GM12878 (cell line): ENCODE data around the gene CALN1. TPM values are rescaled to one million over a fixed set of nuclear protein-coding genes. Genes with fewer than 3 reads are reported as not detected.

Experiments
- ATAC-seq: fragments of 200-7000 bp; cut with Tn5 transposase; 3 replicates; pipeline ENCODE4 v1.9.1; 2020; ENCODE audit warnings: mild to moderate bottlenecking, moderate library complexity
- BruUV-seq: library from RNA; stranded (reverse); fragments of 400-500 nt; replicated peaks from 2 replicates; lab custom pipeline; 2021; lab: Mats Ljungman, UMichigan
- CTCF ChIA-PET: fragments of 300-600 bp; sonication (Branson Sonifier 250); formaldehyde crosslinking; extraction: SDS; loops from one replicate; lab custom pipeline; 2021; ENCODE audit warnings: inconsistent platforms; lab: Yijun Ruan, JAX
- POLR2A ChIA-PET: fragments of 350-600 bp; formaldehyde crosslinking; extraction: SDS; loops from one replicate; lab custom pipeline; 2021; ENCODE audit warnings: inconsistent platforms; lab: Charles Lee
- RAD21 ChIA-PET: fragments of 300-600 bp; sonication (Branson Sonifier 250); formaldehyde crosslinking; loops from one replicate; lab custom pipeline; 2023; ENCODE audit warnings: antibody characterized with exemption; ENCODE audit not compliant: unreplicated experiment; lab: Charles Lee
- SMC1A ChIA-PET: fragments of 300-600 bp; sonication (Branson Sonifier 250); formaldehyde crosslinking; loops from one replicate; lab custom pipeline; 2023; ENCODE audit not compliant: unreplicated experiment, uncharacterized antibody; lab: Charles Lee
- DNase-seq: peaks from one replicate; pipeline ENCODE4 v3.0.0-alpha.2; 2011; ENCODE audit warnings: low read depth, low spot score
- FAIRE-seq: peaks from 3 replicates; lab custom pipeline; 2011; peaks lifted over from hg19 to GRCh38; lab: Jason Lieb, UNC
- H2AFZ ChIP-seq: 2 replicates; pipeline ENCODE4 v1.6.0; 2011; ENCODE audit warnings: low read depth, low read length, control low read depth; ENCODE audit not compliant: control insufficient read depth
- H3K27ac ChIP-seq: 2 replicates; pipeline ENCODE4 v1.5.1; 2011; ENCODE audit warnings: control low read depth; ENCODE audit not compliant: control insufficient read depth, insufficient read depth
- H3K27me3 ChIP-seq, 2 experiments: replicated peaks in 1 of 2; 2 replicates each; pipeline versions ENCODE4 v1.6.0 to v1.6.1; 2011; ENCODE audit warnings: low read length in 1 of 2; ENCODE audit not compliant: control insufficient read depth in 2 of 2, insufficient read depth in 2 of 2
- H3K36me3 ChIP-seq, 2 experiments: 2 replicates each; pipeline ENCODE4 v1.5.1; 2011; ENCODE audit warnings: low read length in 1 of 2; ENCODE audit not compliant: control insufficient read depth in 2 of 2, insufficient read depth in 2 of 2
- H3K4me1 ChIP-seq: 2 replicates; pipeline ENCODE4 v1.6.1; 2011; ENCODE audit warnings: mild to moderate bottlenecking, low read length, moderate library complexity, mixed read lengths; ENCODE audit not compliant: control insufficient read depth, insufficient read depth
- H3K4me2 ChIP-seq: 2 replicates; pipeline ENCODE4 v1.6.0; 2011; ENCODE audit warnings: control low read depth; ENCODE audit not compliant: control insufficient read depth, insufficient read depth
- H3K4me3 ChIP-seq: fragments of 200-600 bp; sonication (generic); 2 replicates; pipeline ENCODE4 v1.5.1; 2016
- H3K79me2 ChIP-seq: 2 replicates; pipeline ENCODE4 v1.6.0; 2011; ENCODE audit warnings: low read length; ENCODE audit not compliant: control insufficient read depth, insufficient read depth
- H3K9ac ChIP-seq: 2 replicates; pipeline ENCODE4 v1.8.0; 2011; ENCODE audit warnings: low read length, control low read depth, mixed read lengths; ENCODE audit not compliant: control insufficient read depth, insufficient read depth
- H3K9me3 ChIP-seq: replicated peaks from 3 replicates; pipeline ENCODE4 v1.5.1; 2011; ENCODE audit warnings: mild to moderate bottlenecking, low read length; ENCODE audit not compliant: control insufficient read depth, insufficient read depth
- H4K20me1 ChIP-seq: 2 replicates; pipeline ENCODE4 v1.6.0; 2011; ENCODE audit not compliant: control insufficient read depth, insufficient read depth
- ASH2L ChIP-seq: fragments of 300-600, 200-600 bp; sonication (generic); IDR thresholded peaks from 2 replicates; pipeline ENCODE4 v1.6.1; 2017; ENCODE audit warnings: low read depth, mild to moderate bottlenecking, borderline replicate concordance
- BHLHE40 ChIP-seq, 2 experiments: fragments of 450-650 bp in 1 of 2; IDR thresholded peaks; 2 replicates each; pipeline ENCODE4 v1.6.1; 2011 to 2017; ENCODE audit warnings: low read depth in 2 of 2, borderline replicate concordance in 1 of 2, improper control_type of control experiment in 1 of 2, low read length in 1 of 2, mild to moderate bottlenecking in 1 of 2
- IKZF2 ChIP-seq, 2 experiments: fragments of 450-650 bp; IDR thresholded peaks; 2 replicates each; pipeline ENCODE4 v1.6.1; 2017; ENCODE audit warnings: mild to moderate bottlenecking in 2 of 2, moderate library complexity in 2 of 2
- KLF5 ChIP-seq: fragments of 450-650 bp; IDR thresholded peaks from 2 replicates; pipeline ENCODE4 v1.6.1; 2014; ENCODE audit warnings: mild to moderate bottlenecking; ENCODE audit not compliant: partially characterized antibody
- LARP7 ChIP-seq: fragments of 450-650 bp; IDR thresholded peaks from 2 replicates; pipeline ENCODE4 v1.6.1; 2017; ENCODE audit warnings: mild to moderate bottlenecking
- MTA3 ChIP-seq: IDR thresholded peaks from 2 replicates; pipeline ENCODE4 v1.6.1; 2012; ENCODE audit warnings: low read length, inconsistent platforms, borderline replicate concordance
- NFXL1 ChIP-seq: fragments of 450-650 bp; IDR thresholded peaks from 2 replicates; pipeline ENCODE4 v1.6.1; 2017; ENCODE audit warnings: antibody characterized with exemption, mild to moderate bottlenecking, borderline replicate concordance
- NFYA ChIP-seq: IDR thresholded peaks from 2 replicates; pipeline ENCODE4 v1.6.1; 2011; ENCODE audit warnings: low read depth, mild to moderate bottlenecking, low read length, improper control_type of control experiment, borderline replicate concordance
- PML ChIP-seq: IDR thresholded peaks from 2 replicates; pipeline ENCODE4 v1.6.1; 2012; ENCODE audit warnings: low read length, inconsistent platforms
- RBBP5 ChIP-seq: fragments of 200-600 bp; sonication (generic); conservative IDR thresholded peaks from 2 replicates; pipeline ENCODE4 v1.6.1; 2016
- SIN3A ChIP-seq: IDR thresholded peaks from 2 replicates; pipeline ENCODE4 v1.6.1; 2012; ENCODE audit warnings: low read depth, low read length, improper control_type of control experiment
- SUPT20H ChIP-seq: IDR thresholded peaks from 2 replicates; pipeline ENCODE4 v1.6.1; 2011; ENCODE audit warnings: low read depth, mild to moderate bottlenecking, low read length, moderate library complexity, borderline replicate concordance; ENCODE audit not compliant: control insufficient read depth
- ZNF24 ChIP-seq: fragments of 450-650 bp; IDR thresholded peaks from 2 replicates; pipeline ENCODE4 v1.6.1; 2017; ENCODE audit warnings: antibody characterized with exemption, mild to moderate bottlenecking
- WGBS: methylation state at CpG from one replicate; pipeline ENCODE4 v1.1.6; 2016; ENCODE audit warnings: low lambda C conversion rate; ENCODE audit not compliant: insufficient replicate concordance, insufficient coverage; ENCODE audit errors: missing lambda C conversion rate; 5-methylcytosine and 5-hydroxymethylcytosine counted together
- in situ Hi-C: fragments of 300-500 bp; cut with MboI; formaldehyde crosslinking; loops from 9 replicates; pipeline ENCODE4 v1.14.3; 2018; ENCODE audit warnings: mixed read lengths
- intact Hi-C: fragments of 100-400 bp; cut with micrococcal nuclease; formaldehyde crosslinking; loops from one replicate; pipeline ENCODE4 v1.14.2; 2022; ENCODE audit not compliant: unreplicated experiment
- polyA plus RNA-seq, 11 experiments: library from polyadenylated mRNA; depleted of rRNA in 4 of 11; unstranded in 6 of 11; stranded (reverse) in 5 of 11; fragments of >200 nt; fragmentation: Nextera tagmentation in 4 of 11; fragmentation: Illumina TruSeq in 1 of 11; extraction: Ambion mirVana in 4 of 11; extraction: Trizol in 1 of 11; gene quantifications; 1 replicate in 1 of 11; 2 replicates in 10 of 11; pipeline versions ENCODE4 v1.2.1 to v1.2.3, GENCODE V29; 2011 to 2016; ENCODE audit warnings: inconsistent platforms in 2 of 11, missing spikeins in 2 of 11, low read depth in 1 of 11
- total RNA-seq, 4 experiments: library from RNA; depleted of rRNA in 3 of 4; stranded (reverse); fragments of >200 nt in 3 of 4; fragmentation: Illumina TruSeq in 1 of 4; extraction: Trizol in 1 of 4; gene quantifications; 2 replicates each; pipeline versions ENCODE4 v1.2.1 to v1.2.3, GENCODE V29; 2013 to 2021
- TF ChIP-seq, protein P1 (sequence below): fragments of 450-650 bp; IDR thresholded peaks from 2 replicates; pipeline ENCODE4 v1.6.1; 2018; ENCODE audit warnings: mild to moderate bottlenecking, low read depth, moderate library complexity; ENCODE audit not compliant: partially characterized antibody
- TF ChIP-seq, protein P2 (sequence below): IDR thresholded peaks from 2 replicates; pipeline ENCODE4 v1.6.1; 2012; ENCODE audit warnings: low read depth, low read length, improper control_type of control experiment

CALN1 gene
- total and polyA plus RNA-seq, 10 of the 15 experiments (the other 5 are each of a cell fraction or from before 2014, with no cell fraction given), result 0.48 to 15.3 (median 1.6) TPM

DNA sequence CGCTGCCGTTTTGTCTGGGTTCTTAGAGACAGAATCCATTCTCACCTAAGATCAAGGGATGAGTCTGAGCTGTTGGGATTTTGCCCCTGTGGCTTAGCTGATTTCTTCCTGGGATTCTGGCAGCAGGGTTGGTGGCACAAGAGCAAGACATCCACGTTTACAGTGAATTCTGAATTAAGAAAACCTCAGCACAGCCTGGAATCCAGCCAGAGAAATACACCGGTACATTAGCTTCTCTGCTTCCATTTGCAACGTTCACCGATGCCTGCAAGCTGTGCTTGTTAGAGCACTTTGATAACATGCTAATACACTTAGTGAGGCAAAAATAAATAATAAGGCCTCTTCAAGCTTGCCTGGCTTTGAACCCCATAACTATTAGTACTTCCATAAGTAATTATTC is 569.8 kb downstream of the CALN1 start (continued):
- no peak for TF ChIP-seq NFYA

DNA sequence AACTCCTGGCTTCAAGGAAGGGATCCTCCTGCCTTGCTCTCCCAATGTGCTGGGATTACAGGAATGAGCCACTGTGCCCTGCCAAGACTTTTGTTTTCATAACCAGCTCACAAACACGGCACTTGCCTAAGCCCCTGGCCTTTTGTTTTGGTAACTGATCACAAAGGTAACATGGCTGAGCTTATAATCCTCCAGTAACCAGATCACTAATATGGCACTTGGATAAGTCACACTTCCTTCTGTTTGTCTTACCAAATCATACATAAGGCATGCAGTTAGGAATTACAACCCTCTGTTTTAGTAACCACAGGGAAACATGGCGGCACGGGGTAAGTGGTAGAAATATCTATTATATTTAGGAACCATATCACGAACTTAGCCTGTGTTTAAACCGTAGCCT is 577.1 kb downstream of the CALN1 start:
- CTCF ChIA-PET, result no interaction called here

More for the DNA sequence above, 577.1 kb downstream of the CALN1 start:
- ChIA-PET SMC1A (no interaction called here), POLR2A (no interaction called here), RAD21 (no interaction called here)
- FAIRE-seq, result no peak
- Histone ChIP-seq H3K4me2 (no peak overlapping the region), H3K4me3 (no peak overlapping the region), H2AFZ (no peak overlapping the region), H3K27ac (no peak overlapping the region), H3K9me3 (no peaks in the 10 kb centered on the region), H3K27me3 (no peaks in the 10 kb centered on the region), H4K20me1 (no peaks in the 10 kb centered on the region), H3K9ac (no peak overlapping the region), H3K36me3 (no peaks in the 10 kb centered on the region), H3K79me2 (no peaks in the 10 kb centered on the region), H3K4me1 (no peaks in the 10 kb centered on the region)
- in situ Hi-C loops (no loop called here), intact Hi-C loops (no loop called here)
- ATAC-seq, result no peak
- no peak for DNase-seq
- no TSS peak for BruUV-seq
- TF ChIP-seq PML (no peak), BHLHE40 (IDR thresholded peaks at IDR 0.05; ENCODE audit: borderline replicate concordance in 1 of 2, low read depth in 2 of 2, low read length in 1 of 2) (no peak), LARP7 (no peak), RBBP5 (no peak), ZNF24 (no peak), SIN3A (no peak), KLF5 (no peak), IKZF2 (IDR thresholded peaks at IDR 0.05) (no peak), SUPT20H (no peak), ASH2L (no peak), MTA3 (no peak), NFXL1 (no peak)
- TF ChIP-seq, protein P1, sequence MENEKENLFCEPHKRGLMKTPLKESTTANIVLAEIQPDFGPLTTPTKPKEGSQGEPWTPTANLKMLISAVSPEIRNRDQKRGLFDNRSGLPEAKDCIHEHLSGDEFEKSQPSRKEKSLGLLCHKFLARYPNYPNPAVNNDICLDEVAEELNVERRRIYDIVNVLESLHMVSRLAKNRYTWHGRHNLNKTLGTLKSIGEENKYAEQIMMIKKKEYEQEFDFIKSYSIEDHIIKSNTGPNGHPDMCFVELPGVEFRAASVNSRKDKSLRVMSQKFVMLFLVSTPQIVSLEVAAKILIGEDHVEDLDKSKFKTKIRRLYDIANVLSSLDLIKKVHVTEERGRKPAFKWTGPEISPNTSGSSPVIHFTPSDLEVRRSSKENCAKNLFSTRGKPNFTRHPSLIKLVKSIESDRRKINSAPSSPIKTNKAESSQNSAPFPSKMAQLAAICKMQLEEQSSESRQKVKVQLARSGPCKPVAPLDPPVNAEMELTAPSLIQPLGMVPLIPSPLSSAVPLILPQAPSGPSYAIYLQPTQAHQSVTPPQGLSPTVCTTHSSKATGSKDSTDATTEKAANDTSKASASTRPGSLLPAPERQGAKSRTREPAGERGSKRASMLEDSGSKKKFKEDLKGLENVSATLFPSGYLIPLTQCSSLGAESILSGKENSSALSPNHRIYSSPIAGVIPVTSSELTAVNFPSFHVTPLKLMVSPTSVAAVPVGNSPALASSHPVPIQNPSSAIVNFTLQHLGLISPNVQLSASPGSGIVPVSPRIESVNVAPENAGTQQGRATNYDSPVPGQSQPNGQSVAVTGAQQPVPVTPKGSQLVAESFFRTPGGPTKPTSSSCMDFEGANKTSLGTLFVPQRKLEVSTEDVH, result no peak
- TF ChIP-seq, protein P2, sequence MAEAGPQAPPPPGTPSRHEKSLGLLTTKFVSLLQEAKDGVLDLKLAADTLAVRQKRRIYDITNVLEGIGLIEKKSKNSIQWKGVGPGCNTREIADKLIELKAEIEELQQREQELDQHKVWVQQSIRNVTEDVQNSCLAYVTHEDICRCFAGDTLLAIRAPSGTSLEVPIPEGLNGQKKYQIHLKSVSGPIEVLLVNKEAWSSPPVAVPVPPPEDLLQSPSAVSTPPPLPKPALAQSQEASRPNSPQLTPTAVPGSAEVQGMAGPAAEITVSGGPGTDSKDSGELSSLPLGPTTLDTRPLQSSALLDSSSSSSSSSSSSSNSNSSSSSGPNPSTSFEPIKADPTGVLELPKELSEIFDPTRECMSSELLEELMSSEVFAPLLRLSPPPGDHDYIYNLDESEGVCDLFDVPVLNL, result no peak
- 5% methylated on average over 5 of the region's 5 CpGs for WGBS
